Measurements from ENCODE around the gene MFNG. TPM values are rescaled to one million over a fixed set of nuclear protein-coding genes. Genes with fewer than 3 reads are reported as not detected.

Gene MFNG
- total RNA-seq, 1 donor from 2014 or later = 0.83 TPM

DNA sequence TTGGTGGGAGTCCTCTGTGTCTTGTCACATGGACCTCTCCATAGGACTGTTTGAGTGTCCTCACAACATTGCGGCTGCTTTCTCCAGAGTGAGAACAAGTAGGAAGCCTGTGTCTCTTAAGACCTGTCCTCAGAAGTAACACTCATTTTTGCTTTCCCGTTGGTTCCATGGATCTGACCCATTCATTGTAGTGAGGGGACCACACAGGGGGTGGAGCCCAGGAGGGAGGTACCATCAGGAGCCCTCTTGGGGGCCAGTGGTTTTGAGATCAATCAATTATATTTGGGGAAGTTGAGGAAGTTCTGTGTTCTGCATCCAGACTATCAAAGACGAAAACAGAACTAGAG lies 53.5 kb downstream of the MFNG start:
- no peak overlapping the region for H3K4me3 Mint-ChIP-seq
- peaks cover 4% of the 10 kb centered on the region for H3K9me3 Mint-ChIP-seq
- peaks cover 18% of the 10 kb centered on the region for H3K4me1 Mint-ChIP-seq
- peaks cover 34% of the 10 kb centered on the region for H3K27me3 Mint-ChIP-seq (ENCODE audit: low read depth)
- H3K27ac Mint-ChIP-seq = peak overlapping the region; percentile 88
- TF ChIP-seq, protein P1, sequence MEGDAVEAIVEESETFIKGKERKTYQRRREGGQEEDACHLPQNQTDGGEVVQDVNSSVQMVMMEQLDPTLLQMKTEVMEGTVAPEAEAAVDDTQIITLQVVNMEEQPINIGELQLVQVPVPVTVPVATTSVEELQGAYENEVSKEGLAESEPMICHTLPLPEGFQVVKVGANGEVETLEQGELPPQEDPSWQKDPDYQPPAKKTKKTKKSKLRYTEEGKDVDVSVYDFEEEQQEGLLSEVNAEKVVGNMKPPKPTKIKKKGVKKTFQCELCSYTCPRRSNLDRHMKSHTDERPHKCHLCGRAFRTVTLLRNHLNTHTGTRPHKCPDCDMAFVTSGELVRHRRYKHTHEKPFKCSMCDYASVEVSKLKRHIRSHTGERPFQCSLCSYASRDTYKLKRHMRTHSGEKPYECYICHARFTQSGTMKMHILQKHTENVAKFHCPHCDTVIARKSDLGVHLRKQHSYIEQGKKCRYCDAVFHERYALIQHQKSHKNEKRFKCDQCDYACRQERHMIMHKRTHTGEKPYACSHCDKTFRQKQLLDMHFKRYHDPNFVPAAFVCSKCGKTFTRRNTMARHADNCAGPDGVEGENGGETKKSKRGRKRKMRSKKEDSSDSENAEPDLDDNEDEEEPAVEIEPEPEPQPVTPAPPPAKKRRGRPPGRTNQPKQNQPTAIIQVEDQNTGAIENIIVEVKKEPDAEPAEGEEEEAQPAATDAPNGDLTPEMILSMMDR (IDR thresholded peaks at IDR 0.05; ENCODE audit: unreplicated experiment) = no peak
- no peaks in the 10 kb centered on the region for H3K36me3 Mint-ChIP-seq
- no peak for DNase-seq (ENCODE audit: low spot score in 2 of 2, unreplicated experiment in 2 of 2)

DNA sequence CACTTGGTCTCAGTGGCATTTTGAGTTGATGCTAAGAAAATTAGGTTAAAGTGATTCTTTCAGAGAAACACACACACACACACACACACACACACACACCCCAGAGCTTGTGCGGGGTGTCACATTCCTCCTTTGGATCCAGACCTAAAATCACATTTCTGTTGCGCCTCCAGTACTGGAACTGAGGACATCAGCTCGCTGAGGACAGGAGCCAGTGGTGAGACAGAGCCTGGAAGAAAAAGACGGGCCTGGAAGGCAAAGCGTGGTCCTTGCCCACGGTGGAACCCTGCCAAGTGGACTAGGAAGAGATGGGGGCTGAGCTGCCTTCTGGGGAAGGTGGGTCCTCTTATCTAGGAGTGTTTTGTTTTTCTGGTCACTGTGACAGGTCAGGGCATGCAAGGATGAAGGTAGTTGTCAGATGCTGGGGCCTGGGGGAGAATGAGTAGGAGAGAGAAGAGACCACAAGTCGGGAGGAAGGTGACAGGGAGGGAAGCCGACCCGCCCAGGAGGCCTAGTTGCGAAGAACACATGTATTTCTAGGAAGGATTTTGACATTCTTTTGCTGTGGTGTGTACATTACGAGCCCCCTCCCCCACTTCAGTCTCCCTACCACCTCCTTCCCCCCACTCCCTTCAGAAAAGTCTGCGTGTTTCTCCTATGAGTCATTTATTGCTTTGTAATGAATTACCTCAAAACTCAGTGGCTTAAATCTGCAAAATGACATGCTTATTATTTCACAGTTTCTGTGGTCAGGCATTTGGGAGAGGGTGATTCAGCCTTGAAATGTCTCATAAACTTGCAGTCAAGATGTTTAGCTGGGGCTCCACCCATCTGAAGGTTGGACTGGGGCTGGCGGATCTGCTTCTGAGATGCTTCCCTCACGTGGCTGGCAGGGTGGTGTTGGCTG lies 54.1 kb downstream of the MFNG start:
- no peak for DNase-seq (ENCODE audit: low spot score in 2 of 2, unreplicated experiment in 2 of 2)
- Mint-ChIP-seq H3K27me3 (ENCODE audit: low read depth) (peaks cover 37% of the 10 kb centered on the region), H3K9me3 (peaks cover 4% of the 10 kb centered on the region)

DNA sequence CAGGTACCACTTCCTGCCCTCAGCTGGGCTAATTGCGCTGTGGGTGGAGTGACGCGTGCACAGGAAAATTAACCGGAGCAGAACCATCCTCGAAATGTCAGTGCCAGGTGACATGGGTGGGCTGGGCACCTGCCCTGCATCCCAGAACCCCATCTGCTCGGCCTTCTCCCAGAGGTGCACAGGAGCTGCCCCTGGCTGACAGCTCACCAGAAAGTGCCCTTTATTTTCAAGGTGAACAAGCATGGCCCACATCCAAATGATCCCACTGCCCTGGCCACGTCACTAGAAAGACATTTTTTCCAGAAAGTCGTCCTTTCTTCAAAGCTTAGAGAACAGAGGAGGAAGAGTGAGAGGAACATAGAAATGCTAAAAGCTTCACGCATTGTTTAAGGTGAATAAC lies 54.8 kb downstream of the MFNG start:
- H3K4me1 Mint-ChIP-seq = peaks cover 20% of the 10 kb centered on the region
- DNase-seq (ENCODE audit: low spot score in 2 of 2, unreplicated experiment in 2 of 2) = no peak
- H3K9me3 Mint-ChIP-seq = peaks cover 4% of the 10 kb centered on the region
- TF ChIP-seq, protein P1 (IDR thresholded peaks at IDR 0.05; ENCODE audit: unreplicated experiment) = no peak
- H3K27ac Mint-ChIP-seq = peak overlapping the region; percentile 88
- no peak overlapping the region for H3K4me3 Mint-ChIP-seq
- no peaks in the 10 kb centered on the region for H3K36me3 Mint-ChIP-seq
- peaks cover 43% of the 10 kb centered on the region for H3K27me3 Mint-ChIP-seq (ENCODE audit: low read depth)

More for the DNA sequence above, 54.1 kb downstream of the MFNG start:
- no peak overlapping the region for H3K4me3 Mint-ChIP-seq
- TF ChIP-seq, protein P1 (IDR thresholded peaks at IDR 0.05; ENCODE audit: unreplicated experiment) = no peak
- peak overlapping the region; percentile 88 for H3K27ac Mint-ChIP-seq
- H3K4me1 Mint-ChIP-seq = peaks cover 18% of the 10 kb centered on the region
- H3K36me3 Mint-ChIP-seq = no peaks in the 10 kb centered on the region

DNA sequence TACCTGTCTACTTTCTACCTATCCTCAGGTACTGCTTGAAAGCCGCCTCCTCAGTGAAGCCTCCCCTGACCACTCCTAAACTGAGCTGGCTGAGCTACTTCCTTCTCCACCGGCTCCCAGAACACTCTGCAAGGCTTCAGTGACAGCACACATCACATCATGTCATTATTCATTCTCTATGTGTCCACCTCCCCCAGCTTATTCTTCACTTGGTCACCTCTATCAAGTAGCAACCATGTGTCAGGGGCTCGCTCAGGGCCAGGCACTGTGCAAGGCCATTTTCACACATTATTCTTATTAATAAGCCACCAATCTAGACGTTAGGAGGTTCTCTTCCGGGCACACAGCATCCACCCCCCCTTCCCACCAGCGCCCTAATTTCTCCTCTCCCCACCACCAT lies 55.2 kb downstream of the MFNG start:
- Mint-ChIP-seq H3K4me1 (peaks cover 25% of the 10 kb centered on the region), H3K4me3 (no peak overlapping the region), H3K36me3 (no peaks in the 10 kb centered on the region), H3K27me3 (ENCODE audit: low read depth) (peaks cover 48% of the 10 kb centered on the region), H3K9me3 (peaks cover 4% of the 10 kb centered on the region), H3K27ac (no peak overlapping the region)
- no peak for DNase-seq (ENCODE audit: low spot score in 2 of 2, unreplicated experiment in 2 of 2)
- TF ChIP-seq, protein P1 (IDR thresholded peaks at IDR 0.05; ENCODE audit: unreplicated experiment) = no peak

DNA sequence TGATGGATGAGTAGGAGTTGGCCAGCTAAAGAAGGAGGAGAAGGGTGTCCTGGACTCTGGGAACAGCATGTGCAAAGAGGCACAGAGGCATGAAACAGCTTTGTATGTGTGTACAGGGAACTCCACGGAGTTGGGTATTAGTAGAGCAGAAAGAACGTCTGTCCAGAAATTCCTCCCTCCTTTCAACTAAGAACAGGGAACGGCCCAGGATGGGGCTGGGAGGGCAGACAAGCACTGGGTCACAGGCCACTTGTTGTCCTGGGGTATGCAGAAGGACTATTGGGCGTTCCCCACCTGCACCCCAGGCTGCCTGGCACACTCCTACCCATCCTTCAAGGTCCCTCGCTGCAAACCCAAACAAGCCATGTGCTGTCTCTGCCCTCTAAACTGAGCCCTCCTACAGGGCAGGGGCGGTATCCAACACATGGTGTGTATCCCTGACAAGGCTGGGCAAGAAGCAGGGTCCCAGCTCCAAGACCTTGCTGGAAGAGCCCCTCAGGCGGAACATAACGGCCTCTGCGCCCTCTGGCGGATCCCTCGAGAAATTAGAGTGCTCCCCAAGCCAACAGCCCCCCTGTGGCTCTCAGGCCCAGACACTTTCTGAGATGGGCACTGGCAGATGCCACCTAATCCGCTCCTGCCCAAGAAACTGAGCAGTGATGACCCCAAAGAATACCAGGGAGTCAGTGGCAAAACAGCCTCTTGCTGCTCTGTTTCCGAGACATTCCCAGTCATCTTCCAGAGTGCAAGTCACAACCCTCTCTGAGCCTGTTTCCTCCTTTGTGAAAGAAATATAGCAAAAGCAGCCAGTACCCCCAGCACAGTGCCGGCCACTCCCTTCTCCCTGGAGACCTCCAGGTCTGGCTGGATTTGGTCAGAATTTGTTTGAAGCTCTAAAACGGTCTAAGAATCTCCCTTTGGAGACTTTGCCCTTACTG lies 57.3 kb downstream of the MFNG start:
- DNase-seq (ENCODE audit: low spot score in 2 of 2, unreplicated experiment in 2 of 2) = peak; percentile 53 to 76
- TF ChIP-seq, protein P1 (IDR thresholded peaks at IDR 0.05; ENCODE audit: unreplicated experiment) = peak; percentile 72
- H3K36me3 Mint-ChIP-seq = no peaks in the 10 kb centered on the region
- no peak overlapping the region for H3K27ac Mint-ChIP-seq
- peaks cover 28% of the 10 kb centered on the region for H3K4me1 Mint-ChIP-seq
- H3K4me3 Mint-ChIP-seq = peak overlapping the region; percentile 58
- peaks cover 4% of the 10 kb centered on the region for H3K9me3 Mint-ChIP-seq
- peaks cover 66% of the 10 kb centered on the region for H3K27me3 Mint-ChIP-seq (ENCODE audit: low read depth)

Data from mesothelial cell of epicardium (in vitro differentiated cells).